HG03135 (cell line): ENCODE data around the gene XPO6.
"Not testable (repeated sequence)": the region's sequence is repeated elsewhere in the genome, so short reads cannot be mapped to it uniquely, and the experiment has no call there.

Experiments used
- ATAC-seq: cut with Tn5 transposase; IDR thresholded peaks from one replicate; pipeline ENCODE4 v1.9.1; 2021; ENCODE audit warnings: mild to moderate bottlenecking, moderate library complexity; ENCODE audit not compliant: unreplicated experiment

Gene XPO6

GRCh38 chr16:28211758-28212531 lies at the start of gene XPO6:
XPO6 (minus strand) TSS chr16:28211965; CDS start chr16:28211368, 597 bp downstream.
- peak; percentile 84 for ATAC-seq

GRCh38 chr16:28260193-28260592 lies 48.4 kb upstream of the XPO6 start:
- ATAC-seq, result no peak

- ATAC-seq, result no peak
Observed at GRCh38 chr16:28259781-28260150, 48.0 kb upstream of the XPO6 start.

- ATAC-seq, result no peak
Observed at GRCh38 chr16:28259091-28259780, 47.5 kb upstream of the XPO6 start.

- ATAC-seq, result no peak
Observed at GRCh38 chr16:28258567-28258966, 46.8 kb upstream of the XPO6 start.

GRCh38 chr16:28257256-28257655 lies 45.5 kb upstream of the XPO6 start:
- ATAC-seq, result no peak

- ATAC-seq, result no peak
Observed at GRCh38 chr16:28255838-28256237, 44.1 kb upstream of the XPO6 start.

GRCh38 chr16:28254158-28254557 lies 42.4 kb upstream of the XPO6 start:
- no peak for ATAC-seq

- ATAC-seq, result no peak
Observed at GRCh38 chr16:28250999-28251398, 39.2 kb upstream of the XPO6 start.

GRCh38 chr16:28249483-28249882 lies 37.7 kb upstream of the XPO6 start:
- ATAC-seq, result not testable (repeated sequence)

- ATAC-seq, result no peak
Observed at GRCh38 chr16:28241924-28242323, 30.2 kb upstream of the XPO6 start.

GRCh38 chr16:28237754-28238357 lies 26.1 kb upstream of the XPO6 start:
- ATAC-seq, result no peak

GRCh38 chr16:28231763-28232162 lies 20.0 kb upstream of the XPO6 start:
- ATAC-seq, result no peak

- ATAC-seq, result not testable (repeated sequence)
Observed at GRCh38 chr16:28223909-28224308, 12.1 kb upstream of the XPO6 start.

- ATAC-seq, result not testable (repeated sequence)
Observed at GRCh38 chr16:28219777-28220176, 8.0 kb upstream of the XPO6 start.

- no peak for ATAC-seq
Observed at GRCh38 chr16:28219282-28219681, 7.5 kb upstream of the XPO6 start.

- ATAC-seq, result no peak
Observed at GRCh38 chr16:28218109-28218508, 6.3 kb upstream of the XPO6 start.

GRCh38 chr16:28217326-28217725 lies 5.6 kb upstream of the XPO6 start:
- ATAC-seq, result no peak

GRCh38 chr16:28213396-28213795 lies 1.6 kb upstream of the XPO6 start:
- no peak for ATAC-seq

GRCh38 chr16:28212532-28212873 lies 738 bp upstream of the XPO6 start:
- ATAC-seq, result no peak

- ATAC-seq, result no peak
Observed at GRCh38 chr16:28210979-28211588, 681 bp downstream of the XPO6 start.

- ATAC-seq, result no peak
Observed at GRCh38 chr16:28210264-28210663, 1.5 kb downstream of the XPO6 start.
